GM19438 (cell line): ENCODE results near the gene SLC17A1.

Experiments used
- ATAC-seq: cut with Tn5 transposase; IDR thresholded peaks from one replicate; pipeline ENCODE4 v1.9.1; 2021; ENCODE audit warnings: low read depth; ENCODE audit not compliant: unreplicated experiment

Gene SLC17A1

DNA sequence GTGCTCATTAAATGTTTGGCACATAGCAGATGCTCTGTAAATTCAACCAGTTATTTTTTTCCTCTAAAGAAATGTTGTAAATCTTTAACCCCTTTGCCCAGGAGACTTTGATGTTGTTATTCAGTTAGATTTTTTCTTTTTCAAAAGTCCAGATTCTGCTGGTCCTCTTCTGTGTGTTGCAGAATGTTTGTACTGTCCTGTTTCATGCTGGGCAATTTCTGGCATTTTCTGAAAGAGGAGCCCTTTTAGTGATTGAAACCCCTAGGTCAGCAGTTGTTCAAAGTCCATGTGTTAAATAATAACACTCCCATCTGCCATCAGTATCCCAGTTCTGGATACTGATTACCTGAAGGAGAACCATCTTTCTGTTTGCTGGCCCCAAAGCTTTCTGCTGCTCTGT lies 1.3 kb upstream of the SLC17A1 start:
- ATAC-seq, result no peak

DNA sequence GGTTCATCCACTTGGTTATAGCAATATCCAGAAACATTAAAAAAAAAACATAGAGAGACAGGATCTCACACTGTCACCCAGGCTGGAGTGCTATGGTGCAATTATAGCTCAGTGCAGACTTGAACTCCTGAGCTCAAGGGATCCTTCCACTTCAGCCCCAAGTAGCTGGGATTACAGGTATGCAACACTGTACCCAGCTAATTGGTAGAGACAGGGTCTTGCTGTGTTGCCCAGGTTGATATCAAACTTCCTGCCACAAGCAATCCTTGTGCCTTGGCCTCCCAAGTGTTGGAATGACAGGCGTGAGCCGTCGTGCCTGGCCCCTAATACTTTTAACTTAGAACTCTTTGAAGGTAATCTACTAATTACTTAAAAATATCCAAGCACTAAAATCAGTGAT lies 818 bp upstream of the SLC17A1 start:
- no peak for ATAC-seq

DNA sequence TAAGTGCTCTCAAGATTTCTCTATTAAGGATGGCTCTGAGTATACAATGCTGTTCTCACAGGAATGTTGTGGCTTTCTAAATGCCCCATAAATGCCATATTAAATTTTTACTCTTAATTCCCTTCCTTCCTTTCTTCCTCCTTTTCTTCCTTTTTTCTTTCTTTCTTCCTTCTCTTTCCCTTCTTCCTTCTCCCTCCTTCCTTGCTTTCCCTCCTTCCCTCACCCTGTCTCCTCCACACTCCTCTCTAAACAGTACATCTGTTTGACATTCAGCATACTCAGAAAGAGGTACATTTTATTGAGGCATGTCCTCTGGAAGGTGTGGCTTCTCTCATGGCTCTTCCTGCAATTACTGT lies 433 bp upstream of the SLC17A1 start:
- ATAC-seq, result no peak

DNA sequence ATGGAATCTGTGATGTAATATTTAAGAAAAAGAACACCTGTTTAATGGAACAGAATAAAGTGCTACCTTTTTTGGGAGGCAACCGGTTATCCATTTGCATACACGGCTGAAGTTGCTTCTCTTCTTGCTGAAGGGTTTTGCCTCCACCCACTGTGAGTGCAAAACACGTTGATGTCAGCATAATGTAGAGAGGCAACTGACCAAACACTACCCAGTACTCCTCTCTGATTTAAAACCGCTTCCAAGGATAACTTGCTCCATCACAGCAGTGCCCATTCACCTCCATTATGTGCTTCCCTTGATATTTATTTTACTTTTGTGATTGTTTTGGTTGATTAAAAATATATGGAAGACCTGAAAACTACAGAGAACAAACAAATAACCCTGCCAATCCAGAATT lies 1.4 kb downstream of the SLC17A1 start:
- no peak for ATAC-seq

DNA sequence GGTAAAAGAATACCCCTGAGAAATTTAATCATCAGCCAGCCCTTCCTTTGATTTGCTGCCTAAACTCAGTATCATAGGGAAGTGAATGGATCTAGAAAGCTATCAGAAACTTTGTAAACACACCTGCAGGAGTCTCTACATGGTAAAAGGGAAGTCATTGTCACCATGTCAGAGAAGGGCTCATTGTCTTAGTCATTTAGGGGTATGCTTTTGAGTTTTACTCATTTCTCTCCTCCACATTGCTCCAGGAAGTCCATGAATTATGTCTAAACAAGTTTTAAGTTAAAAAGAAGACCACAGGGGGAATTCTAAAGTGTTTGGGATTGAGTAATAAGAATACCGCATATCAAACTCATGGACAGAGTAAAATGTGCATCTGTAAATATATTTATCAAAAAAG lies 2.5 kb downstream of the SLC17A1 start:
- no peak for ATAC-seq

DNA sequence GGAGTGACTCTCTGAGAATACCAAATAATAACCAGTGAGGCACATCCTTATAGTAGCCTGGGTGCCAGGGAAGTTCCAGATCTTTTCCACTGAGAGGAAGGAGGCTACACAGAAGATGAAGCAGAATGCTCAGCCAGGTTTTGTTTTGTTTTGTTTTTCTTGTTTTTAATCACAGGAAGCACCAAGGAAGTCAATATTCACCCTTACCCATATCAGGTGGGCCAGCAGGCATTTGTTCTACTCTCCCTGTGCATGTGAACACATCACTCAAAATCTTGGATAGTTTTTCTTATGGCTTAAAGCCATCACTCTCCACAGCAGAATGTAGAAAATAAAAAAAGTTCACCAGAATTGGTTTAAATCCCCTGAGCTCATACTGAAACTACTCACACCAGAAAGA lies 10.5 kb downstream of the SLC17A1 start:
- ATAC-seq, result no peak

DNA sequence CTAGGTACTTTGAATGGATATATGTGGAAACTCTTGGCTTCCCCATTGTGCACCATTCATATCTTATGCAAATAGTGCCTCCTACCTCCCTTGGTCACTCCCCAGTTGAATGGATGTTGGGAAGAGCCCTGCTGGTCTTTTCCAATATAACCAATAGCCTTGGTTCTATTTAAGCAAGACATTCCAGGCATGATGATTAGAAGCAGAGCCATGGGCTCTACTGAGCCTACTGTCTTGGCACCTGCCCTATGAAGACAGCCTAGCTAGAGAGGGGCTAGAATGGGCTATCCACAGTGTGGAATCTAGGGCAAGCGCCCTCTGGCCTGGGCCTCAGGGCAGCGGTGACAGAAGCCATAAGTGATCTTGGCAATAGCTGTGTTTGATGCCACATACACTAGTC lies 15.6 kb downstream of the SLC17A1 start:
- no peak for ATAC-seq

DNA sequence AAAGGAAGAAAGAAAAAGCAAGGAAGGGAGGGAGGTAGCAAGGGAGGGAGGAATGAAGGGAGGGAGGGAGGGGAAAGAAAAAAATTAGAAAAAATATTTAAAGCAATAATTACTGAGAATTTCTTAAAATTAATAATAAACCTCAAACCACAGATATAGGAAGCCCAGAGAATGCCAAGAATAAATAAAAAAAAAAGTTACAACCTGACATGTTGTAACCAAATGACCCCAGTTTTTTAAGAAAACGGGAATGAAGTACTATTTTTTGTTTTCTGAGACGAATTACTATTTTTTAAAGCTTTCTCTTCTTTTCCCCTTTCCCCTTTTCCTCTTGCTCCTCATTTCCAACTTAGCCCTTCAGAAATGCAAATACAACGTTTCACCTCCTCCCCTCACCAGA lies 16.7 kb downstream of the SLC17A1 start:
- no peak for ATAC-seq

DNA sequence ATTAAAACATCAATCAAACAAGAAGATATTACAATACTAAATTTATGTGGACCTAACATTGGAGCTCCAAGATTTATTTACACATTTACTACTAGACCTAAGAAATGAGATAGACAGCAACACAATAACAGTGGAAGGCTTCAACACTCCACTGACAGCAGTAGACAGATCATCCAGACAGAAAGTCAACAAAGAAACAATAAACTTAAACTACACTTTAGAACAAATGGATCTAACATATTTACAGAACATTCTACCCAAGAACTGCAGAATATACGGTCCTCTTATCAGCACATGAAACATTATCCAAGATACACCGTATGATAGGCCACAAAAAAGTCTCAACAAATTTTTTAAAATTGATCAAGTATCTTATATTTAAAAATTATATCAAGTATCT lies 27.0 kb downstream of the SLC17A1 start:
- ATAC-seq, result no peak

DNA sequence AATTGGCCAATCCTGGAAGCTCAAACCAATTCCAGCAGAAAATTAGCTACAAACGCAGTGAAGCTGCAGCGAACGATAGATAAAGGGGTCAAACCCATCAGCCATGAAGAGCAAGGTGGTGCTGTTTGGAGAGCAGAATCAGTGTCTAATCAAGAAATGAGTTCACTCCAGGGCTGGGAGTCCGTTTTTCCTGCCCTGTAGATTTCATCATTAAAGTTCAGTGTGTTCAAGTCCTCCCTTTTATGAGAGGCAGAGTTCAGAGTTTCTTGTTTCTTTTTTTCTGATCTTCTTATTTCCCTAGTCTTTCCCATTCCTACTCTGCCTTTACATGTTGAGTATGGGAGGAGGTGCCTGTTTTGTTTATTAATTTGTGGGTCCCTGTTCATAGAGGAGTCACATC lies 30.4 kb downstream of the SLC17A1 start:
- no peak for ATAC-seq

DNA sequence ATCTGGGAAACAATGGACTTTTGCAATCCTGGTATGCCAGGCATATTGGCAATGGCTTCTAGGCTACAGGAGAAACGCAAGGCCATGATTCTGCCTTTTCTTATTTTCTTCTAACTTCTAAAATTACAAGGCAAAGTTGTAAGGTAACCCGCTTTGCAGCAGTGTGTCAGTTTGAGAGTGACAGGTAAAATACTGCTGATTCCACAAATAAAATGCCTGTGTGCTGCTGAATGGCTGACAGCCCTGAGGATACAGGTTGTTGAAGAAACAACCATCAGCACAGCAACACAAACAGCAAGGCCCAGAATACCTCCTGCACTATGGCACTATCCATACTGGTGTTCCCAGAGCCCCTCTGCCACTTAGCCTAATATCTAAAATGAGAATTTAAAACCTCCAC lies 37.1 kb downstream of the SLC17A1 start:
- ATAC-seq, result no peak

DNA sequence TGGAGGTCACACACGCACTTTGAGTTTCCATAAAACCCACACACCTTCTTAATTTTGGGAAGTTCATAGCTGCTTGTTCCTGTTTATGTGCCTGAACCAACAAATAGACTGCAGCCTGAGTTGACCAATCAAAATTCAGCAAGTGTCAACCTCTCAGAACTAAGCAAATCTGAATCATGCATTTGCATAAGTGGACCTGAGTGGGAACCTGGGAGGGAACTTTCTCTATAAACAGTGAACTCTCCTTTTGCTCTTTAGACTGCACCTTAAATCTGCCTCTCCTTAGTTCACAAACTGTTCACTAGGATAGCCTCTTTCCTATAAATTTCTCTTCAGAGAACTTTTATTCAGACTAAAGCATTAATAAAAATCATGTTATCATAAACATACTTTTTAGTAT lies 37.9 kb downstream of the SLC17A1 start:
- no peak for ATAC-seq

DNA sequence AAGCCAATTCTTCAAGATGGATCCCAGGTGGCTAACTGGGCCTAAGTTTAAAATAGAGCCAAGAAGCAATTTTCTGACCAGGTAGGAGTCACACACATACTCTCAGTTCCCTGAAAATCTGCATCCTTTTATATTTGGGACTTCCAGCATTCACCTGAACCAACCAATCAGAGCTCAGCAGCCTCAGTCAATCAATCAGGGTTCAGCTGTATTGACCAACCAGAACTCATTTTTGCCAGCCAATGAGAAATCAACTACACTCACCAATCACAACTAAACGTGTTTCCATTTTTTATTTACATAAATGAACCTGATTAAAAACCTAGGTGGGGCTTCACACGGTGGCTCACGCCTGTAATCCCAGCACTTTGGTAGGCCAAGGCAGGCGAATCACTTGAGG lies 39.8 kb downstream of the SLC17A1 start:
- ATAC-seq, result no peak

DNA sequence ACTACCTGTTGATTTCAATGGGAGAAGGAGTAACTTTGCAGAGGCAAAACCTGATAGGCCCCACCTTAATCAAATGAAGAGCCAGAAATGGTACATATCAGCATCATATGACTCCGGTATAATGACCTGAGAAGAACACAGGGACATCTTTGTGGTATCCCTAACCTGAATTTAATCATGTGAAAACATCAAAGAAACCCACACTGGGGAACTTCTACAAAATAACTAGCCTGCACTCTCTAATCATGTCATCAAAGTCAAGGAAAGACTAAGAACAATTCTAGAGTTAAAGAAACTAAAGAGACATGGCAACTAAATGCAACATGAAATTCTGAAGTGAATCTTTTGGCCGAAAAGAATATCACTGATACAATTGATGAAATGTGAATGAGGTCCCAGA lies 42.4 kb downstream of the SLC17A1 start:
- ATAC-seq, result no peak

DNA sequence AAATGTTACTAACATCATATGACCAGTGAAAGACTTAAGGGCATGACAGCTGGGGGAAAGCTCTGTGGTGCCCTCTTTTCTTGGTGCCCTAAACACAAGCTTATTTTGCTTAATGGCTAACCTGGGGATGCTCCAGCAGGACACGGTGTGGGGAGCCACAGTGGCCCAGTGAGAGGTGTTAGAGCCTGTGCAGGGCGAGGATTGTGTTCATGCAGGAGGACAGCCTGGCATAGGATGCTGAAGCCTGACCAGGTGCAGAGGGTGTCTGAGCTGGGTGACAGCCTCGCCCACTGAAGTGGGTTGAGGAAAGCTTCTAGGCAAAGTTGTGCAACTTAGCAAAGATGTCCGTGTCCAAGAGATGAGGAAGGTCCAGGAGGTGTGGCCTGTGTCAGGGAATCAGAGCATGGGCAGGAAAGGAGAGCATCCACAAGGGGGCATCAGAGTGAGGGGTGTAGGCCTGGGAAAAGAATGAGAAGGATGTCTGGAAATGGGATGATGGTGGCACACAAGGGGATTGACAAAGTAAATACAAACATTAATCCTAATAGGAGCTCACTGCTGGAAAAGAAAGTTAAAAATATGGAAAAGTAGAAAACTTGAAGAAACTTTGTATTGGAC lies 43.4 kb downstream of the SLC17A1 start:
- ATAC-seq, result no peak

DNA sequence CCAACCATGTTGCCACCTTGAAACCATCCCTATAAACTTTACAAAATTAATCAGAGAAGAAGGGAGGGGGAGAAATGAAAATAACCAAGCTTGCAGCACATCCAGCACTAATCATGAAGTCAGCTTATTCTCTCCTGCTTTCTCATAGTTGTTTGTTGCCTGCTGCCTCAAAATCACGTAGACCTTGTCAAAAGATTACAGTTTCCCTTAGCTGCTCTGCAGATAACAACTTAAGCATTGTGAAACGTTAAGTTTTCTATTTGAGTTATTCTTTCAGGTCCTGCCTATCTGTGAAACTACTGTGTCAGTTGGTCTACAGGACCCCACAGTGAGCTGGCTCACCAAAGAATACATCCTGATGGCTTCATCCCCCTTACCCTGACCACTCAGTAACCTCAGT lies 44.4 kb downstream of the SLC17A1 start:
- ATAC-seq, result no peak

DNA sequence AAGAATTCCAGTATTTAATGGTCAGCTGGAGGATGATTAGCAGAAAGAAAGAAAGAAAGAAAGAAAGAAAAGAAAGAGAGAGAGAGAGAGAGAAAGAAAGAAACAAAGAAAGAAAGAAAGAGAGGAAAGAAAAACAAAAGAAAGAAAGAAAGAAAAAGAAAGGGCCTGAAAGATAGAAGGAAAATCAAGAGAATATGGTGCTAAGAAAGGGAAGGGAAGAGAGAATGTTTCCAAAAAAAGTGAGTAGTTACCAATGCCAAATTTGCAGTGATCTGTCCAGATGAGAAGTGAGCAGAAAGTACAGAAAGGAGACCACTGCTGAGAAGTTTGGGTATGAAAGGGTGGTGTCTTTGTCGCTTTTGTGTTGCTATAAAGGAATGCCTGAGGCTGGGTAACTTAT lies 50.7 kb downstream of the SLC17A1 start:
- ATAC-seq, result no peak

DNA sequence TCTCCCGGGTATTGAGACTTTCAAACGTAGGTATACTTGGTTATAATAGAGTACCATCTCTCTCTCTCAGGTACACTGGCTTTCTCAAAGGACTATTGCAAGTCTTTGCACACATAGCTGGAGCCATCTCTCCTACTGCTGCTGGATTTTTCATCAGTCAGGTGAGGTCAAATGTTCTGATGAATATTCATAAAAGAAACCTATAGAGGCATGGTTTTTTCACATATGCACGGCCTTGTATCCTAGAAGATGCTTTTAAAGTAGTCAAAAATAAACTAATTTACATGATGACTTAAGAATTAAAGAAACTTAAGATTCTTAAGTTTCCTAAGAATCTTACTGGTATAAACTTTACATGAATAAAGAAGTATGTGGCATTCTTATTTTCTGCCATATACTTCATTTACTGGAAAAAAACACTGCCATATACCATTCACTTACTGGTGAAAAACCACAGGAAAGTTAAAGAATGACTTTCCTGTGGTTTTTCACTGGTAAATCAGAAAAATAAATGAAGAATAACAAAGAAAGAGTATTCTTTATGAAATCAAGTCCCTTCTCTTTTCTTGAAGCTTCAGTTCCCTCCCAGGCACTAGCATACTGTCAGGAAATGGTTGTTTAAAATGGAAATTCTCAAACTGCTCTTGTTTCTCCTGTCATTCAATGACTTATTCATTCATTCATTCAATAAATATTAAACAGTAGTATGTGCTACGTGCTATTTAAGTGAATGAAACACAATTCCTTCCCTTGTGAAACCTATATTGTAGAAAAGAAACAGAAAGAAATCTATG lies 53.8 kb downstream of the SLC17A1 start:
- ATAC-seq, result no peak

DNA sequence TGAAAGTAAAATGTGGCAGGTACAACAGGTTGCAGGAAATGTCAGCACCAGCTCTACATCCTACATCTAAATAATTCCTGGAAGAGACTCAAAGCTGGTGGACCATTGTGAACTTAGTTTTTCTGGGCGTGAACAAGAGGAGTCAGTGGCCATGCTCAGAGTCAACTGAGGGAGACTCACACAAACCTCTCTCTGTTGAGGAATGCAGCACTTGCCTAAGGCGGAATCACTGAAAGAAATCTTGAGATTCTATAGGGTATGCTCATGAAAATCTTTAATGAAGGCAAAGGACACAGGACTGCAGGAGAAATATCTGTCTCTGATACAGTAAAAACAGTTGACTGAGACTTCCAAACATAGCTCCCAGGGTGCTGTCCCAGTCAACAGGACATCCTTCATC lies 54.8 kb downstream of the SLC17A1 start:
- no peak for ATAC-seq

DNA sequence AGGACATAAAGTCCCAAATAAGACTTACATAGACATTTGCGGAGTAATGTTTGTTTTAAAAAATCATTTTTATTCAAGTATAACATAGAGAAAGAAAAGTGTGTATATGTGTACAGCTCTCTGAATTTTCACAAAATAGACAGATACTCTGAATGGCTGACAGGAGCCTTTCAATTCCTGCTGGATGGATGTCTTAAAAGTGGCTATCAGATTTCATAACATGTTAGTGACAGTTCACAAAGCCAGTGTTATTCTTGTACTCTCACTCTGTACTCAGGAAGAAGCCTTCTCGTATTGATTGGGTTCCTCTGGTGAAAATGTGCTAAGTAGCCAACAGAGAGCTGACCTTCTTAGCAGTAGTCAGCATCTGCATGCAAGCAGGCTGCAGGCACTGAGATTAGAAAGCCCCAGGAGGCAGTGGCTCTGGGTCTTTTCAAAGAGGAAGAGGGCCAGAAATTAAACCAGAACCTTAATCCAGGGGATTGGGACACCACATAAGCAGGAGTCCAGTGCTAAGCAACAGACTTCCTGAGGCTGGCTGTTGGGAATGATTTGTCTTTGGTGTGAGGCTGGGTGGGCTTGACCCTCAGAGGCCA lies 57.6 kb downstream of the SLC17A1 start:
- ATAC-seq, result no peak

DNA sequence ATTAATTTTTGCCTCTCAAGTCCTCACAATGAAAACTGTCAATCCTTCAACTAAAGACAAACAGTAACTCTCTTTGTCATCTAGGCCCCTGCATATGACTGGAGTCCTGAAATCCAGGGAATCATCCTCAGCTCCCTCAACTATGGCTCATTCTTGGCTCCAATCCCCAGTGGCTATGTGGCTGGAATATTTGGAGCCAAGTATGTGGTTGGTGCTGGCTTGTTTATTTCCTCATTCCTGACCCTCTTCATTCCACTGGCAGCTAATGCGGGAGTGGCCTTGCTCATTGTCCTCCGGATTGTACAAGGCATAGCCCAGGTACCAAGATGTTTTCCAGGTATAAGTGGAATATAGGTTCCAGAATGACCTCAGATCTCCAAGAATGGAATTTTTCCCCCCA lies 61.9 kb downstream of the SLC17A1 start:
- no peak for ATAC-seq

DNA sequence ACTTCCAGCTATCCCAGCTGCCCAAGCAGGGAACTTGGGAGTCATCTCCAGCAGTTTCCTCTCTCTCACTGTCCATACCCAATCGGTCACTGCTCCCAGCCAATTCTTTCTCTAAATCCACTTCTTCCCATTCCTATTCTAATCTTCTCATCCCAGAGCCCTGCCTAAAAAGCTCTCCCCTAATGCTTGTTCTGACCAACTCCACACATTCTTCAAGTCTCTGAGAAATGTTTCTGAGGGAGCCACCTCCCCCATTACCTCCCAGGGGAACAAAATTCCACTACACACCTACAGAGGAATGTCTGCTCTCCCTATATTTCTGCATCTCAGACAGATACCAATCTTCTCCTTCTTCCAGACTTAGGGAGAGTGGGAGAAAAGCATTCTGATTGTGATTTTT lies 63.3 kb downstream of the SLC17A1 start:
- ATAC-seq, result no peak
